ENCODE measurements around the gene TTPAL.
"Not testable (repeated sequence)": the region's sequence is repeated elsewhere in the genome, so short reads cannot be mapped to it uniquely, and the experiment has no call there.

Gene TTPAL

DNA sequence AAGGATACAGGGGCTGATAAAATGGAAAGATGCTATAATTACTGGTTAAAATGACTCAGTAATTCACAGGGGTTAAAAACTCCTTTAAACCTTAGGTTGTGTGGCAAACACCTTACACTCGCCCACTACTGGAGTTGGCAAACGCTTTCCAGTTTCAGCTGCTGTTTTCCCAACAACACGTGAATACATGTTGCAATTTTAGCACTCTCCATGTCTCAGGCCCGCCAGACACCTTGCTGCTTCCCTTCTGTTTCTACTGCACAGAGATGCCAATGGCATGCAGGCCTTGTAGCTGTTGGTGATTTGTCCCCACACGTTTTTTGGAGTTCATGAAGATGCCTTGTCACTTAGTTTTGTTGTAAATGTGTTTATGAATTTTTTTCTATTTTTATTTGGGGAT, 5.3 kb upstream of the TTPAL start:
- no peak for DNase-seq

DNA sequence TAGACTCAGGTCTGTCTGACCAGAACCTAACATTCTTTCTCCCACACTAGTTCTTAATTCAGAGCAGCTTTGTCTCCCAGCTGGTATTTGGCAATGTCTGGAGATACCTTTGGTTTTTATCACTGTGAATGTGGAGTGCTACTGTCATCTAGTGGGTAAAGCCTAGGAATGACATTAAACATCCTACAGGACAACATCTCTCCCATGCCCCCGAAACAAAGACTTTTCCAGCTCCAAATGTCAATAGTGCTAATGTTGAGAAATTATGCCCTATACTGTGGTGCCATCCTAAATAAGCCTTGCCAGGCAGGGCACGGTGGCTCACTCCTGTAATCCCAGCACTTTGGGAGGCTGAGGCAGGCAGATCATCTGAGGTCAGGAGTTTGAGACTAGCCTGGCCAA, 4.2 kb upstream of the TTPAL start:
- no peak for DNase-seq

- DNase-seq: not testable (repeated sequence)
These were observed 3.4 kb upstream of the TTPAL start for GRCh38 chr20:44472283-44472682.

- DNase-seq: no peak
These were observed 341 bp upstream of the TTPAL start for GRCh38 chr20:44475372-44475693.

- no peak for DNase-seq
These were observed 1.5 kb downstream of the TTPAL start for GRCh38 chr20:44477151-44477550.

GRCh38 chr20:44478206-44478605, 2.5 kb downstream of the TTPAL start:
- no peak for DNase-seq

- DNase-seq: no peak
These were observed 4.0 kb downstream of the TTPAL start for GRCh38 chr20:44479643-44480042.

DNA sequence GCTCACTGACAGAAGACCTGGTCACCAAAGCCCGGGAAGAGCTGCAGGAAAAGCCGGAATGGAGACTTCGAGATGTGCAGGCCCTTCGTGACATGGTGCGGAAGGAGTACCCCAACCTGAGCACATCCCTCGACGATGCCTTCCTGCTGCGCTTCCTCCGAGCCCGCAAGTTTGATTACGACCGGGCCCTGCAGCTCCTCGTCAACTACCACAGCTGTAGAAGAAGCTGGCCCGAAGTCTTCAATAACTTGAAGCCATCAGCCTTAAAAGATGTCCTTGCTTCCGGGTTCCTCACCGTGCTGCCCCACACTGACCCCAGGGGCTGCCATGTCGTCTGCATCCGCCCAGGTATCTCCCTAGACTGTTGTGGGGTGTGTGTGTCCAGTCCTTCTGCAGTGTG, 4.4 kb downstream of the TTPAL start:
- no peak for DNase-seq

- DNase-seq: no peak
These were observed 6.2 kb downstream of the TTPAL start for GRCh38 chr20:44481719-44482416.

GRCh38 chr20:44483112-44483511, 7.4 kb downstream of the TTPAL start:
- DNase-seq: no peak

DNA sequence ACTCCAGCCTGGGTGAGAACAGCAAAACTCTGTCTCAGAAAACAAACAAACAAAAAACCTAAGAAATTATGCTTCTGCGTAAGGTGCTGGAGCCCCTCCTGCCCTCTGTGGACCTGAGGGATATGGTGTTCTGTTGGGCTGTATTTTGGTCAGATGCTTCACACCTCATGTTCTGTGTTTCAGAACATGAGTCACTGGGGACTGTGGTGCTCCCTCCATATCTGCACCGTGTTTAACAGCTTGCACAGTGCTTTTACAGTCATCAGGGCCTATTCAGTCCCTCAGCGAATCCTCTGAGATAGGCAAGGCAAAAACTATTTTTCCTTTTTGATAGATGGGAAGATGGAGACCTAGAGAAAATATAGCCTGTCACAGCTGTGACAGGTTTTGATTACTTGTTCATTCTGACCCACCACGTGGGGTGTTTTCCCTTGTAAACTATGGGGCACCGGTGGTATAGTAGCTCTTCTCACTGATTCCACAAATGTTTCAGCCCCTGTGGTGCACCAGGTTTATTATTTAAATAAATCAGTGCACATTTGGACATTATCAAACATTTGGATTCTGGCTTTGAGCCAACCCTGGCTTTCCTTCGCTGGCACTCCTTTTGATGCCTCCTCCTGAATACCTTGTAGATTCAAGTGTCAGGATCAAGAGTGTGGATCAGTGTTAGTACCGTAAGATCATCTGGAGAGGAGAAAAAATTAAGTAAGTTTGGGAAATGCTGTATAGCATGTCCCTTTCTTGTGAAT, 9.6 kb downstream of the TTPAL start:
- DNase-seq: no peak

GRCh38 chr20:44485830-44486198, 10.1 kb downstream of the TTPAL start:
- no peak for DNase-seq

DNA sequence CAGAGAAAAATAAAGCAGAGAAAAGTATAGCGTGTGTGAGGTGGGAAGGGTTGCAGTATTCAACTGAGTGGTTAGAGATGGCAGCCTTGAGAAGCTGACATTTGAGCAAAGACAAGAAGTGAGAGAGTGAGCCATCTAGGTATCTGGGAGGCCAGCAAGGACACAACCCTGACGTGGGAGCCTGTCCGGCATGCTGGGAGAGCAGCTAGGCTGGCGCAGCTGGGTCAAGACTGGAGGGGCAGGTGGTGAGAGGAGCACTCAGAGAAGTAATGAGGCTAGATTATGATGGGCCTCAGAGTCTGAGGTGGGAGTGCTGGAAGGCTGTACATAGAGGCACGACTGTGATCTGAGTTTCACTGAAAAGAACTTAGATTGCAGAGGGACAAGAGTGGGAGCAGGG, 12.9 kb downstream of the TTPAL start:
- DNase-seq: no peak

- no peak for DNase-seq
These were observed 13.5 kb downstream of the TTPAL start for GRCh38 chr20:44489223-44489622.

- no peak for DNase-seq
These were observed 14.3 kb downstream of the TTPAL start for GRCh38 chr20:44489931-44490330.

GRCh38 chr20:44491635-44492395, 16.1 kb downstream of the TTPAL start:
- DNase-seq: no peak

DNA sequence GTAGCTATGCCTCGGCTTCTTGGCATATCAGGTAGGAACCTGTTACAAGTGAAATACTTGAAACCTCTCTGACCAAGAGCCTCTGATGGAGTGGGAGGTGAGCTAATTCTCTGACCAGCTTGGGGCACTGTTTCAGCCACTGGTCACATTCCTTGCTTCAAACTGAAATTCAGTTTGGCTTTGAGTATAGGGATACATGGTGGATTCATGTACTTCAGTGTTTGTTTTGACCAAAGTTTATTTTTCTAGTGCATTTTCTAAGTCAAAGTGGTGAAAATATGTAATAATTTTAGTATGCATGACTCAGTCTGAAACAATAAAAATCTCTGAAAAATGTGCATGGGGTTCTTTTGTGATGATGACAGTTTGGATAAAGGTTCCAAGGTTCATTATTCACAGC, 18.6 kb downstream of the TTPAL start:
- DNase-seq: no peak

- DNase-seq: no peak
These were observed 19.0 kb downstream of the TTPAL start for GRCh38 chr20:44494681-44495080.

DNA sequence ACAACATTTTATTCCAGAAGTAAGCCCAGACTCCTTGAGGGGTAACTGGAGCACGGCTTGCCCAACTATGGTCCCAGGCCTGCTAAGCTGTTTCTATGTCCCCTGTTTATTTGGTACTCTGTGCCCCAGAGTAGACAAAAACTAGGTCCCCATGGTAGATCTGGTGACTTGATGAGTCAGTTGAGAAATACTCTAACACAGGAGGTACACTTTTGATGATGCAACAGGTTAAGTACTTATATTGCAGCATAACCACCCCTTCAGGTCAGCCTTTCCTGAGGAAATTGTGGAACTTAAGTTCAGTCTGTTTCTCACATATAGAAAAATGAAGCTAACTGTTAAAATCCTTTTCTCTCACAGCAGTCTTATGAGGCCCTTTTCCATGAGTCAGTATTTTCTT, 19.6 kb downstream of the TTPAL start:
- no peak for DNase-seq

DNA sequence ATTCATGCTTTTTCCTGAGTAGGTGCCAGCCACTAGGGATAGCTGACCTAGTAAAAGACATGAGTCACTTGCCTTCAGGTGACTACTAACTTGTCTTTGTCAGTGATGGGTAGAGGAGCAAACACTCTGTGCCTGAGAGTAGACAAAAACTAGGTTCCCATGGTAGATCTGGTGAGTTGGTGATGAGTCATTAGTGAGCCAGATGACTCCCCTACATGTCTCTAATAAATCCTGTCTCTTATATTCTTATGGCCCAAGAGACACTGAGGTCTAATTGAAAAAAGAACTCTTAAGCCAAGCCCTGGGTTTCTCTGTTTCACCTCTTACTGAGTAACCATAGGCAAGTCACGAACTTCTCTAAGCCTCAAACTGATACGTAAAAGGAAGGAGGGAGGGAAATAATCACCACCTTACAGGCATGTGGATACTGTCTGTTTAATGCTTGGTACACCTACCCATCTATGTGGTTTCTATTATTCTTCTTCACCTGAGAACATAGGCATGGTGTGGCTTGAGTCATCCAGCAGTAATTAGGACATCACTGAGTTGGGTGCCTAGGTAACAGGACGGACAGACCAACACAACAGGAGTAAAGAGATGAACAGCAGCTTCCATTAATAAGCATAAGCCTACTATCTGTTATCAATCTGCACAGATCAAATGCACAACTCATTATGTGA, 20.3 kb downstream of the TTPAL start:
- DNase-seq: no peak

- DNase-seq: no peak
These were observed 21.3 kb downstream of the TTPAL start for GRCh38 chr20:44496976-44497375.

- DNase-seq: no peak
These were observed 22.1 kb downstream of the TTPAL start for GRCh38 chr20:44497761-44498160.

DNA sequence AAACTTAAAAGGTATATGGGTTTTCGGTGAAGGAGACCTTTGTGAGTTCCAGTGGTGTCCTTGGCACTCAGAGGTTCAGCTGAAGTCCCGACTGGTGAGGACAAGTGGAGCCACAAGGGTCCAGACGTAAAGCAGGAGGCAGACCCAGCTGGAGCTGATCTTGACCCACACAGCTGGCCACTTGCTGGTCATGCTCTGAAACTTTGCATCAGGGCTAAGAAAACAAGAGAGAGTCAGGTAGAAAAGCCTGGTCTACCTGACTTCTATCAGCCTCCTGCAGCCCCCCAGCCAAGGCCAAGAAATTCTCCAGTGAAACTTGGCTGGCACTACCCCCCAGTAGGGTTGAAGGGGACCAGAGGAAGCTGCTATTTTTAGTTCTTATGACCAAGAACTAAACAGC, 24.5 kb downstream of the TTPAL start:
- no peak for DNase-seq

- DNase-seq: no peak
These were observed 25.8 kb downstream of the TTPAL start for GRCh38 chr20:44501448-44501847.

Data from NCI-H1436 treated with DMSO at 0.1 percent for 48 hours (cell line).